Measurements from ENCODE around the gene IPO11.
"Not testable (repeated sequence)": the region's sequence is repeated elsewhere in the genome, so short reads cannot be mapped to it uniquely, and the experiment has no call there.

IPO11 gene

DNA sequence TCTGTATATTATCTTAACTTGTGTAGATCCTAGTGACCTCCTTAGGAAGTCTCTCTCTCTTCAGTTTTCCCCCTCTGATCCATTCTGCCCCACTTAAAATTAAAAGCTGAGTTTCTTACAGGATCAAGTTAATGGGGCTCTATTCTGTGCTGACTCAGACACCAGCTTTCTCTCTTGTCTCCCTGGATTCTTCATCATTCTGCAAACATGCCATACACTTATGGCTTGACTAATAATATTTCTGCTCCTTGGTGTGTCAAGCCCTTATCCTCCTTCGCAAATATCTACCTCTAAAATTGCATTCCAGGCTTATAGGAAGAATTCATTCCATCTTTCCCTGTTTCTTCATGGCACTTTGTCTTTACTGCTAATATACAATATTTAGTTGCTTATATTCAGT, 184.1 kb downstream of the IPO11 start:
- no peak for DNase-seq (ENCODE audit: low read depth, low spot score)

DNA sequence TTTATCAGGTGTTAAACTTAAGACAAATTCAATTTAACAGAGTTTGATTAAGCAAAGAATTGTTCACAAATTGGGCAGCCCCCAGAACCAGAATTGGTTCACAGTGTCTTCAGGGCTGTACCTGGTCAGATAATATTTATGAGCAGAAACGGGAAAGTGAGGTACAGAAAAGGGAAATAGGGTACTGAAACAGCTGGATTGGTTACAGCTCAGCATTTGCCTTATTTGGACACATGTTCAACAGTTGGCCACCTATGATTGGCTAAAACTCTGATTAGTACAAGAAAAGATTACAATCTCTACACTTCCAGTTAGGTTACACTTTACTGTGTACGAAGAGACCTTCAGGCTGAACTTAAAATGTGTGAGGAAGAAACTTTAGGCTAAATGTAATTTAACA, 184.8 kb downstream of the IPO11 start:
- DNase-seq (ENCODE audit: low read depth, low spot score) = no peak

DNA sequence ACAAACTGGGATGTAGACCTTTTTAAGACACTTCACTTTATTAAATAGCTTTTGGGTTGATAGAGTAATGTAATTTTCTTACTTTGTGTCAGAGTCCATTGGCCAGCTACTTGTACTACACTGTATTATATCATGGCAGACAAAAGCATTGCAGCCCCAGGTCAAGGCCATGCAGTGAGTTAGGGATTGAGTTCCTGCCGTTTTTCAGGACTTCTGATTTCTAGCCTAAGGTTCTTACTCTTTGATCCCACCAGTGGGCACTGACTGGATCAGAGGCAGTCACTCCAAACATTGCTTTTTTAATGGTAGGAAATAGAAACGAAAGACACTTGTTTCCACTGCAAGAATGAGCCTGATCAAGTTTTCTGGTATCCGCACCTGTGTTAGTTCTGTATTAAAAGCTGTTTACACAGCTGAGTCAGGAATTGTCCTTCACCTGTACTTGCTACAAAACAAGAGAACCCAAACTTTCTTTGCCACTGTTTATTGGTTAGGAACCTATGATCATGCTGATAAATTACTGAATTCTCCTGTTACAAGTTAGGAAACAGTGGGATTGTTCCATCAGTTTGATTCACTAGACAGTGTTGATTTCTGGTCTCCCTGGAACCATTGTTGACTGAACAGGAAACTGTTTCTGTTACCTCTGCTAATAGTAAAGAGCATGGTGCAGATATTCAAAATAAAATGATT, 188.1 kb downstream of the IPO11 start:
- DNase-seq (ENCODE audit: low read depth, low spot score) = no peak

DNA sequence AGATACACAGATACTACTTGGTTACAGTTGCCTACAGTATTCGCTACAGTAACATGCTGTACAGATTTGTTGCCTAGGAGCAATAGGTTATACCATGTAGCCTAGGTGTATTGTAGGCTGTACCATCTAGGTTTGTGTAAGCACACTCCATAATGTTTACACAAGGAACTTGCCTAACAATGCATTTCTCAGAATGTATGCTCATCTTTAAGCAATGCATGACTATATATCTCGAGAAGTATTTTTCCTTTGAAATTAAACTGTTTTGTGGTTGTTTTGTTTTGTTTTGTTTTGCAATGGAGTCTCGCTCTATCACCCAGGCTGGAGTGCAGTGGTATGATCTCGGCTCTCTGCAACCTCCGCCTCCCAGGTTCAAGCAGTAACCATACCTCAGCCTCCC, 191.4 kb downstream of the IPO11 start:
- DNase-seq (ENCODE audit: low read depth, low spot score) = no peak

DNA sequence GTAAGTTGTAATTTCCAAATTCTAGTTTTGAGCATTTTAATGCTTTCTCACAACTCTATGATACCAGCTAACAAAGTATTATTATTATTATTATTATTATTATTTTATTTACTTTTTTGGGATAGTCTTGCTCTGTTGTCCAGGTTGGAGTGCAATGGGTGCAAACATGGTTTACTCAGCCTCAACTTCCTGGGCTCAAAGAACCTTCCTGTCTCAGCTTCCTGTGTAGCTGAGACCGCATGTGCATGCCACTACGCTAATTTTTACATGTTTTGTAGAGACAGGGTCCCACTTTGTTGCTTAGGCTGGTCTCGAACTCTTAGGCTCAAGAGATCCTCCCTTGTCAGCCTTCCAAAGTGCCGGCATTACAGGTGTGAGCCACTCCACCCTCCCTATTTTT, 193.1 kb downstream of the IPO11 start:
- no peak for DNase-seq (ENCODE audit: low read depth, low spot score)

DNA sequence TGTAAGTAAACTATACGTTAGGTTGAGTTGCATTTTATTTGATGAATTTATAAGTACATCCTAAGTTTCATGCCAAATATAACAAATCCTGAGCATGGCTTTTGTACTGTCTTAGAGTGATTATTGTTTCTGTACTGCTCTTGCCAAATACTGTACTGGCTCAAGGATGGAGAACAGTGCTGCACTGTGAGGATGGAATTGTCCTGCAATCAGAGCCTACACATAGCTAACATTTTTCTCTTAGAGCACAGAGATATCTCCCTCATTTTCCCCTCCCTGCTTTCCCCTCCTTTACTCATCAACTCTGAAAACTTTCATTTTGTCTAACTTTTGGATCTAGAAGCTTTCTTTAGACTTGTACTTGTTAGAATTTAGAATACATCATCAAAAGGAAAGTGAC, 194.3 kb downstream of the IPO11 start:
- no peak for DNase-seq (ENCODE audit: low read depth, low spot score)

DNA sequence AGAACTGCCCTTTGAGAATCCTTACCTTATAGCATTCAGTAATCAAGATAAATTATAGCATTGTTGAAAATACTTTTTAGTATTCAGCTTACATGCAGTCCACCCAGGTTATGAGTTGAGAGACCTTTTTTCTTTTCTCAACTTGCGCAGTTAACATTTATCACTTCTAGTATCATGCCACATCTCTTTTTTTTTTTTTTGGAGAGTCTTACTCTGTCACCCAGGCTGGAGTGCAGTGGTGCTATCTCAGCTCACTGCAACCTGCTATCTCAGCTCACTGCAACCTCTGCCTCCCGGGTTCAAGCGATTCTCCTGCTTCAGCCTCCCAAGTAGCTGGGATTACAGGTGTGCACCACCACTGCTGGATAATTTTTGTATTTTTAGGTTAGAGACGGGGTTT, 195.1 kb downstream of the IPO11 start:
- no peak for DNase-seq (ENCODE audit: low read depth, low spot score)

DNA sequence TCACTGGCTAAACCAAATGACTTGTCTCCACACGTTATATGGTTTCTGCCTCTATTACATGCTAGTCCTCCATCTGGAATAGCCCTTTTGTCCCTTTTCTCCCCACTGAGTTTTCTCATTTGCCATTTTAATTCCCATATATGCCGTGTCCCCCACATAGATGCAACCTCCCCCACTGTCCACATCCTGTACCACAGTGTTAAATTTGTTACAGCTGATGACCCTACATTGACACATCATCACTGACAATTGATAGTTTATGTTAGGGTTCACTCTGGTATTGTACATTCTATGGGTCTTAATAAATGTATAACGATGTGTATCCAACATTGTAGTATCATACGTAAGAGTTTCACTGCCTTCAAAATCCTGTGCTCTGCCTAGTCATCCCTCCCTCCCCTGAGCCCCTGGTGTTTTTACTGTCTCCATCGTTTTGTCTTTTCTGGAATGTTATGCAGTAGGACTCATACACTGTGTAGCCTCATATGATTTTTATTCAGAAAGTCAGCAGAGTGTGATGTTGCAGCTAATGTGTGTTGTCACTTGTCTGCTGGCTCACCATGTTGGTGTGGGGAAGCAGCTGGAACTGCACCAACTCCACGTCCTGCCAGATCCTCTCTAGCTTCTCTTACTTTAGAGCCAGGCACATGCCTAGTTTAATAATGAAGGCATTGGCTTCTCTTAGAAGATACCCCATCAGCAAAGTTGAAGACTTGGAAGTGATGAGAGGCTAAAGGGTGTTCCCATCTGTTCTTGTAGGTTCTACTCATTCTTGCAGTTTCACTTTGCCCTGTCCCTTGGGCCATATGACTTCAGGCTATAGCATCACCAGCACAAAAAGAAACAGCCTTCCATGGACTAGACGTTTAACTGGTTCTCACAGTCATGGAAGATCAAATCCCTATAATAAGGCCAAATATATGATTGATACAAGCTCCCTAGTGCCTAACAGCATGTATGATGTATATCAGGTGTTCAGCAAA, 196.3 kb downstream of the IPO11 start:
- DNase-seq (ENCODE audit: low read depth, low spot score) = no peak

DNA sequence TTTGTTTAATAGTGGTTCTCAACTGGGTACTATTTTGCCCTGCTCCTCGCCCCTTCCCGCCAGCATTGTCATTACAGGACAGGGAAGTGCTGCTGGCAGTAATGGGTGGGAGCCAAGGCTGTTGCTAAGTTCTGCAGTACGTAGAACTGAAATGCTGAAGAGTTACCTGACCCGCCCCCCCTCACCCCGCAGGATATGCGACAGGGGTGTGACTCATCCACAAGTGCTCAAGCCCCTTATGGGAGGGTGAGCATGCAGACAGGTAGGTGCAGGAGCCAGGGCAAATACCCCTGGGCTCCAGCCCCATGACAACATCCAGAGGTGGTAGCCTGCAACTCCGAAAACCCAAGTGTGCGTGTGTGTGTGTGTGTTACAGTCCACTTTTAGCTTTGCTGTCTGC, 201.8 kb downstream of the IPO11 start:
- no peak for DNase-seq (ENCODE audit: low read depth, low spot score)

DNA sequence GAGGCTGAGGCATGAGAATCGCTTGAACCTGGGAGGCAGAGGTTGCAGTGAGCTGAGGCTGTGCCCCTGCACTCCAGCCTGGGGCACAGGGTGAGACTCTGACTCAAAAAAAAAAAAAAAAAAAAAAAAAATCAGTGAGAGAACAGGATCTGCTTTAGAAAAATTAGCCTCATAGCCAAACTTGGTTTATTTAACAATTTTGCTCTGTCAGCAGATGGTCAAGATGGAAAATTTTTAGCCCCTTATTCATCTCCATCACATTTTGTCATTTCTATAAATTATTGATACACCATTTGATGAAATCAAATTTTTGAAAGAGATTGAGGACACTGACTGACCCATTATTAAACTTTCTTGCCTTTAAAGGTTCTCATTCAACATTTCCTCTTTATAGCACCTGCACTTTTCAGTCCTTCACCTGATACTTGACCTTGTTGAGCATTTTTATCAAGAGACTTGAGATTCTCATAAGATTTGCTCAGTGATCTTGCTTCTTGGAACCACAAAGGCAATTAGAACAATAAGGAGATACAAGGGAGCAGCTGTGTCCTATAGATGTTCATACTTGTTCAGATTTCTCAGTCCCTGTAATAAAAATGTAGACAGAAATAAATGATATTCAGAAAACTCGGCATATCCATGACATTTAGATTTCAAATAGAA, 204.2 kb downstream of the IPO11 start:
- no peak for DNase-seq (ENCODE audit: low read depth, low spot score)

DNA sequence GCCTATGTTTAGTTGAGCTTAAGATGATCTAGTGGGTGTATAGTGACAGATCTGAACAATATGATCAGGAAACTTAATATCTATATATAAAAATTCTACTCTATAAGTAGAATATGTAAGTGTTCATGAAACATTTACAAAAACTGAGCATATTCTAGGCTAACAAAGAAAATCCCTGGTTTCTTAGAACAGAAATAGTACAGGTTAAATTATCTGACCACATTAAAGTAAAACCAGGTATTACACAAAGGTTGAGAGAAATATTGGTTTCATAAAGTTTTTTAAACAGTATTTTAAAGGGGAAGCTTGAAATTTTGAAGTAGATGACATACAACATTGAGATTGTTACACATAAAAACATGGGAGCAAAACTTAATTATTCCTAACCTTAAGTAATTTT, 205.4 kb downstream of the IPO11 start:
- DNase-seq (ENCODE audit: low read depth, low spot score) = no peak

DNA sequence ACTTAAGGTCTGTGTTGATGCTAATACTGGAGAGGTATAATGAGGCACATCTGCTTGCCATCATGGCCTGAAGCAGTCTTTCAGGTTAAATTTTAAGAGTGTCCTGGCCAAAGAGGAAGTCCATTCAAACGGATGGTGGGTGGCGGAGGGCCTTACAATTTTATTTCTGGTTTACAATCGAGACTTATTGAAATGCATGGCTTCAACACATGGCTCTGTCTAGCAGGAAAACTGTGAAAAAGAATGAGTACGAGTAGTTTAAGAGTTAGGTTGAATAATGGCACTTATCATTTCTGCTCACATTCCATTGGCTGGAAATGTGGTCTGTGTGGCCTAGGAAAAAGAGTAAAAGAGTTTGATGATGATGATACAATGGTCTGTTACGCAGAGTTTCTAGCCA, 208.2 kb downstream of the IPO11 start:
- no peak for DNase-seq (ENCODE audit: low read depth, low spot score)

DNA sequence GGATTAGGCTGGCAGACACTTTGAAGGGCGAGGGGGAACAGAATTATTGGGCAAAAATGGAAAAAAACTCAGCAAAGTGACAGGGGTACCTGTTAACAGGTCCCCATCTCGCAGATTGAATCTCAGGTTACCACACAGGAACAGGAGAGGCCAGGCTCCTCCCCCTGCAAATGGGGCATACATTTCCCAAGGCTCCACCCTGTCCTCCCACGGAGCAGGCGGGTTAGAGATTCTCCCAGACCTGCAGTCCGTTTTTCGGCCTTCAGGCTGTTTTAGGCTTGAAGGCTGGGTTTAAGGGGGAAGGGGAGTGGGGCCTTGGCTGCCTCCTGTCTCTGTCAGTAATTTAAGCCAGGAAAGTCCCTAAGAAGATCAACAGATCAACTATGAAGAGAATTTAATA, 208.7 kb downstream of the IPO11 start:
- DNase-seq (ENCODE audit: low read depth, low spot score) = peak; percentile 93

DNA sequence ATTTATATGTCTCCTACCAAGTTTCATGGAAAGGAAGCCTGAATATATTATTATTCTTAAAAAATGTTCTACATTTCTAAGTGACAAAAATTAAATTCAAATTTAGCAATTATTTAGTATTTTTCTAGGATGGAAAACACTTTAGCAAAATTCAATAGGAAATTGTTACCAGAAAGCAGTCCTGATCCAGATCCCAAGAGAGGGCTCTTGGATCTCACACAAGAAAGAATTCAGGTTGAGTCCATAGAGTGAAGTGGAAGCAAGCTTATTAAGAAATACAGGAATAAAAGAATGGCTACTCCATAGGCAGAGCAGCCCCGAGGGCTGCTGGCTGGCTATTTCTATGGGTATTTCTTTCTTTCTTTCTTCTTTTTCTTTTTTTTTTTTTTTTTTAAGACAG, 210.7 kb downstream of the IPO11 start:
- no peak for DNase-seq (ENCODE audit: low read depth, low spot score)

DNA sequence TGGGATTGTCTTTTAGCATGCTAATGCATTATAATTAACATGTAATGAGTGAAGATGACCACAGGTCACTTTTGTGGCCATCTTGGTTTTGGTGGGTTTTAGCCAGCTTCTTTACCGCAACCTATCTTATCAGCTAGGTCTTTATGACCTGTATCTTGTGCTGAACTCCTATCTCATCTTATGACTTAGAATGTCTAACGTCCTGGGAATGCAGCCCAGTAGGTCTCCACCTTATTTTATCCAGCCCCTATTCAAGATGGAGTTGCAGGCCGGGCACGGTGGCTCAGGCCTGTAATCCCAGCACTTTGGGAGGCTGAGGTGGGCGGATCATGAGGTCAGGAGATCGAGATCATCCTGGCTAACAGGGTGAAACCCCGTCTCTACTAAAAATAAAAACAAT, 211.9 kb downstream of the IPO11 start:
- DNase-seq (ENCODE audit: low read depth, low spot score) = not testable (repeated sequence)

DNA sequence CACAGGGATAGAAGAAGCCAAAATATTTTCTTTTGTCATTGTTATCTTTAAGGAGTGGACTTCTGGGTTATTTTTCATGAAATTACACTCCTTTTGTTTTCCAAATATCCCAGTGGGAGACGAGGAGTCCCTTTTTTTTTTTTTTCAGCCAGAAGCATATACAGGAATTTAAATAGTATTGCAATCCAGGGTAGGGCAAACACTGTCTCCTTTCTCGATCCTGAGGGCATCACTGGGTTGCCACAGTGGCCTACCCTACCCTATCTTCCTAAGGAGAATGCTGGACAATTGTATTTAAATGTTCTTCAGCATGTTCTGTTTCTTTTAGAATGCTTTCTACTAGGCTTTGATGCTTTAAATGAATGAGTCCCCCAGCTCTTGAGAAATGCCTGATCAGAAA, 214.0 kb downstream of the IPO11 start:
- no peak for DNase-seq (ENCODE audit: low read depth, low spot score)

DNA sequence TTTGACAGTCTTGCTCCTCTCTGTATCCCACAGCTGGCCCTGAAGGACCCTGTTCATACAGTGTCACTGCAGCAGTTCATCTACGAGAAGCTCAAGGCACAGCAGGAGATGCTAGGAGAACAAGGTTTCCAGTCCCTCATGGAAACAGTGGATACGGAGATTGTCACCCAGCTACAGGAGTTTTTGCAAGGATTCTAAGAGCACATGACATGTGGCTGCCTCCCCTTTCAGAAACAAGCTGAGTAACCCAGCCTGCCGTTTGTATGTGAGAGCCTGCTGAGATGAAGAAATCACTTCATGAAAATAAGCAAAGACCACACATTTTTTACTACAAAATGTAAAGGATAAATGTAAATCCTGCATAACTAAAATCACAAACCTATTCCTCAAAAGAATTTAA, 214.6 kb downstream of the IPO11 start:
- peak; percentile 18 for DNase-seq (ENCODE audit: low read depth, low spot score)

DNA sequence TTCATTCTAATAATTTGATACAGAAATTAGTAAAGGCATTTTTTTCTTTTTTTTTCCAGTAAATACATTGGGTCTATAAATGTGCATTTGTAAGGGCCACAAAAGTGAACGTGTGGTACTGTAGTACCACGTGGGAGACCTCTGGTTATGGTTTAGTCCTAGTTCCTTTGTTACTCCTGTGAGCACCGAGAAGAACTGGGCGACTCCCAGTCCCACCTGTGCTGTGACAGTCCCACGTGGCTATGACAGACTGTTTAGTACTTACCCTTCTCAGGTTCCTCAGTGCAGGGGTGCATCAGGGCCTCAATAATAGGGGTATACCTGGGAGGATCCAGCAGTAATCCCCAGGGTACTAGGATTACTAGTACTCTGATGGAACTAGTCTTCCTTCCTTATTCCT, 215.3 kb downstream of the IPO11 start:
- DNase-seq (ENCODE audit: low read depth, low spot score) = no peak

DNA sequence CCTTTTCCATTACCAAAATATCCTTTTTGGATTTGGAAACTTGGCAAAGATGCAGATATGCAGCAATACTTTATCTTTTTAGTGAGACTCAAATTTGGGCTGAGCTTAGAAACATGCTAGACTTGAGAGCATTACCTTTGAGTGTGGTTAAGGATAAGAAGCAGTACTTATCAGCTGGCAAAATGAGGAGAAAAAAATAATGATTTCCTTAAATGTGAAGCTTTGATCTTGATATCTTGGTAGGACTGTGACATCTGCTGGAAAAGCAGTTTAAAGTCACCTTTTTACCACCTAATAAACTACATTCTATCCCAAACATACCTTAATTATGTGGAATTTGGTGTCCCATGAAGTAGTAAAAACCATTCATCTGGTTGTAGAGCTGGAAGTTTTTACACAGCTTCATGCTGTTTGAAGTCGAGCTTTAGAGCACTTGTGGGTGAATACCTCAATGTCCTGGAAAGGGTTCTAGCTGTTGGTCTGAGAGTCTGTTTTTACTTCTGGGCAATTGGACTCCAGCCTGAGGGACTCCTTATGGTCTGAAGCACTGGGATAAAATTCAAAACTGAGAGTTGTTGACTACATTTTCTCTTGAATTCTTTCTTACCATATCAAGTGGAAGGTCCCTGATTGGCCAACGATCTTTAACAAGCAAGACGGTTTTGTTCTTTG, 219.5 kb downstream of the IPO11 start:
- DNase-seq (ENCODE audit: low read depth, low spot score) = no peak

DNA sequence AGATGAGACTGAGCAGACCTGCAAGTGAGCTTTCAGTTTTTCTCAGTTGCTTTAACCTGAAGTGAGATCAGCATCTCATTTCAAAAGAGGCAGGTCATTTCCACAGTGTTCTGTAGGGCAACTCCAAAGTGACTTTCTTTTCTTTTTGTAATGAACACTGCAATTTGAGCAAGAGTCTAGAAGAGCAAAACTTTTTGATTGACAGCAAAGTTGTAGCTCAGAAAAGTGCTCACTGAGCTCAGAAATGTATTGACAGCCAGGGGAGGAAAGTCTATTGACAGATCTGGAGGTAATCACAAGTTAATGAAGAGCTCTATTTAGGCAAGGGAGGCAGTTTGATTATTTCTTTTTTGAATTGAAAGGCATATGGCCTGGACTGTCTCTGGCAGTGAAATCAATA, 220.7 kb downstream of the IPO11 start:
- DNase-seq (ENCODE audit: low read depth, low spot score) = no peak

DNA sequence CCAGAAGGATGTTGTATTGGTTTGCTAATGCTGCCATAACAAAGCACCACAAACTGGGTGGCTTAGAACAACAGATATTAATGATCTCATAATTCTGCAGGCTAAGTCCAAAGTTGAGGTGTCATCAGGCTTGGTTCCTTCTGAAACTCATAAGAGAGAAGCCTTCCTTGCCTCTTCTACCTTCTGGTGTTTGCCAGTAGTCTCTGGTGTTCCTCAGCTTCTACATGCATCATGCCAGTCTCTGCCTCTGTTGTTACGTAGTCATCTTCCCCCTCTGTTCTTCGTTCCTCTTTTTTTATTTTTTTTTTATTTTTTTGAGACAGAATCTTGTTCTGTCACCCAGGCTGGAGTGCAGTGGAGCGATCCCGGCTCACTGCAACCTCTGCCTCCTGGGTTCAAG, 227.9 kb downstream of the IPO11 start:
- no peak for DNase-seq (ENCODE audit: low read depth, low spot score)

DNA sequence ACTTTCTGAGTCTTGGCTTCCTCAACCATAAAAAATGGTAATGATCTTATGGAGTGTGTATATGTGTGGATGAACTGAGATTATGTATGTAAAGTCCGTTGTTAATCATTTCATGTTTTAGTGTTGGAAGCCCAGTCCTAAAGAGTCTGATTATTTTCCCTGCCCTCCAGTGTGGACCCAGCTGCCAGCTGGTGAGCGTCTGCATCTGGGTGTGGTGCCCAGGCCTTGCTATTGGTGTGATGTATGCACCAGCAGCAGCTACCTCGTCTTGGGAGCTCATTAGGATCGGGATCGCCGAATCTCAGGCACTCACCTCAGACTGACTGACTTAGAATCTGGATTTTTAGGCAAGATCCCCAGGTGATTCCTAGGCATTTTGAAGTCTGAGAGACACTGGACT, 229.9 kb downstream of the IPO11 start:
- DNase-seq (ENCODE audit: low read depth, low spot score) = no peak
